Measurements from ENCODE around the gene RPLP2.

DNA sequence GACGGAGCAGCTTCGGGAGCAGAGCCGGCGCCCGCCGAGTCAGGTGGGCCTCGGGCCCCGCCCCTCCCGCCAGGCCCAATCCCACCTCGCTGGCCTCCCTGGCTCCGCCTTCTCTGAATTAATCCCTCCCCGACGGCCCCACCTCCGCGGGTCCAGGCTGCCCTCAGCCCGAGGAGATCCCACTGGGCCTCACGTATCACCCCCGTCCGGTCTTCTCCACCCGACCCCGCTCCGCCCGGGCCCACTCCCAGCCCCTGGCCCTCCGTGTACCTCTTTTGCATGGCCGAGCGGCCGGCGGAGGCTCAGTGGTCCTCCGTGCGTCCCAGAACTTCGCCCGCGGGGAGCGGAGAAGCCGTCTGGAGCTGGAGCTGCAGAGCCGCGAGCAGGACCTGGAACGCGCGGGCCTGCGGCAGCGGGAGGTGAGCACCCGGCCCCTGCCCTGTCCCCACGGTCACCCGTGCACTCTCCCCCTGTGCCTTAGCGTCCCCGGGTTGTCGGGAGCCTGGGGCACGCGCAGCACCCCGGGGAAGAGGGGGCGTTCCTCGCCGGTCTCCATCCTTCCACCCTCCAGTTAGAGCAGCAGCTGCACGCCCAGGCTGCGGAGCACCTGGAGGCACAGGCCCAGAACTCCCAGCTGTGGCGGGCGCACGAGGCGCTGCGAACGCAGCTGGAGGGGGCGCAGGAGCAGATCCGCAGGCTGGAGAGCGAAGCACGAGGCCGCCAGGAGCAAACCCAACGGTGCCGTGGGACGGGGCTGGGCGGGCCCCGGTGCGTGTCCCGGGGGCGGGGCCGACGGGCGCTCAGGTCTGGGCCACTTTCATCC is 20.7 kb downstream of the RPLP2 start:
- TF ChIP-seq CTCF (IDR thresholded peaks at IDR 0.05; ENCODE audit: low read depth, low read length, poor library complexity, severe bottlenecking) (no peak), EZH2phosphoT487 (IDR thresholded peaks at IDR 0.05; ENCODE audit: borderline replicate concordance, low read length) (0 out of 2 replicates have a peak, but pooled peaks have one; percentile 52)

Data from DOHH2 (cell line).